Ectodermal cell (in vitro differentiated cells): Measurements from ENCODE around the gene DACH1.

Source experiments
- H3K27ac ChIP-seq: 2 replicates; pipeline ENCODE4 v1.7.0; 2013; ENCODE audit warnings: mild to moderate bottlenecking, low read depth, low read length; ENCODE audit not compliant: insufficient read depth, poor library complexity, severe bottlenecking
- H3K27me3 ChIP-seq: 2 replicates; pipeline ENCODE4 v1.7.0; 2013; ENCODE audit warnings: mild to moderate bottlenecking, low read length; ENCODE audit not compliant: insufficient read depth, control insufficient read depth, poor library complexity, severe bottlenecking
- H3K36me3 ChIP-seq: one replicate; pipeline ENCODE4 v1.7.0; 2013; ENCODE audit warnings: low read length; ENCODE audit not compliant: control insufficient read depth, insufficient read depth
- H3K4me1 ChIP-seq: one replicate; pipeline ENCODE4 v1.7.0; 2013; ENCODE audit warnings: low read length; ENCODE audit not compliant: control insufficient read depth, insufficient read depth
- H3K4me3 ChIP-seq: 2 replicates; pipeline ENCODE4 v1.7.0; 2013; ENCODE audit warnings: low read depth, low read length, control low read depth; ENCODE audit not compliant: insufficient read depth
- H3K9me3 ChIP-seq: 2 replicates; pipeline ENCODE4 v1.7.0; 2013; ENCODE audit warnings: mild to moderate bottlenecking, low read length, moderate library complexity; ENCODE audit not compliant: control insufficient read depth
- WGBS, 2 experiments: methylation state at CpG; one replicate each; pipeline ENCODE4 v1.1.7; 2013; ENCODE audit warnings: missing lambda C conversion rate in 2 of 2; 5-methylcytosine and 5-hydroxymethylcytosine counted together

Gene DACH1

DNA sequence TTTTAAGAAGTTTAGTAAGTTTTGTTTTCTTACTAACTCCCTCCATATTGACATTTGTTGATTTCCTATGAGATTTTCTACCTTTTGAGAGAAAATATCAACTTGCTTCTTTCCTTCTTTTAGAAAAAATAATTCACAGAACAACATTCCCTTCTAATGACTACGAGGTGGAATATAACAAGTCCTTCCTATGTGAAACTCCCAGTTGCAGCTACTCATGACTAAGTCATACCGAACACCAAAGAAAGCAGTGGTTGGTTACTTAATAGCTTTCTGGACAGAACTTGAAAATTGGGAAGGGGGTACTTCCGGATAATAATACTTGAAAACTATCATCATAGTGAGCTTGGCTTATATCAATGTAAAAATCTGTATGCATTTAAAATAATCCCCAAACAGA is 144.8 kb downstream of the DACH1 start:
- Histone ChIP-seq H3K4me1 (peaks cover 4% of the 10 kb centered on the region), H3K9me3 (no peaks in the 10 kb centered on the region), H3K27ac (no peak overlapping the region), H3K4me3 (no peak overlapping the region), H3K36me3 (no peaks in the 10 kb centered on the region), H3K27me3 (no peaks in the 10 kb centered on the region)
- WGBS, 2 experiments = 94 to 96% methylated on average over 2 of the region's 3 CpGs

DNA sequence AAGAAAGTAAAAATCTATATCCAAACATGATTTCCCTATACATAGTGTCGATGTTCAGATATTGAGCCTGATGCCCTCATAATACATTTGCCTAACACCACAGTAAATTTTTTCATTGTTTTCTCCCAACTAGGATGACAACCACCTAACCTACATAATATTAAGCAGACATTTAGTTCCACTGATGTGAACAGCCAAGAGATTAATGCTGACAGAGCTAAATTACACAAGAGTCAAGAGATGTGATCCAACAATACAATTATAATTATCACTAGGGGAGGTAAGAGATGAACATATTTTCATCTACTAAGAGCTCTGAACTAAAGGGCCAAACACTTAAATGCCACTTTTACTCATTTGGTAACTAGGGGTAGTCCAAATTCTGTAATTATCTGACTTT is 145.9 kb downstream of the DACH1 start:
- Histone ChIP-seq H3K36me3 (no peaks in the 10 kb centered on the region), H3K9me3 (no peaks in the 10 kb centered on the region), H3K4me1 (no peaks in the 10 kb centered on the region), H3K4me3 (no peak overlapping the region), H3K27ac (no peak overlapping the region), H3K27me3 (no peaks in the 10 kb centered on the region)
- 89 to 94% methylated on average over 1 of the region's 1 CpG for WGBS, 2 experiments

DNA sequence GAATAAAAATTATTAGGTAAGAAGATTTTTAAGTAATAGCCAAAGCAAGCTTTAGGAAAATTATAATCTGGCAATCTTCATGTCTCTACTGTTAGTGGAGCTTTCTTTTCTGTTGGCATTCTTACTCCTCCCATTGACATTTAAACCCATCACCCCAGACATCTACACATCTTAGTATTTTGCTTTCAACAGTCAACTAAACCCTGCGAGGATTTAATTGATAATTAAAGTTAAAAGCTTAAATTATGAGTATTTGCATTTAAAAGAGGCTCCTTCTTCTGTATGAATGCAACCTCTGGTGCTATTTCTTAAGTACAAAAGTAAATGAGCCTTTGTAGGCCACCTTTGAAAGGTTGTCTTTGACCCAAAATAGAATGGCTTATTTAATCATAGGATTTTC is 148.1 kb downstream of the DACH1 start:
- no peak overlapping the region for H3K4me3 ChIP-seq
- no peaks in the 10 kb centered on the region for H3K4me1 ChIP-seq
- H3K36me3 ChIP-seq = no peaks in the 10 kb centered on the region
- no CpG with 5 or more reads among the region's 1 CpG for WGBS, 2 experiments
- no peak overlapping the region for H3K27ac ChIP-seq
- no peaks in the 10 kb centered on the region for H3K9me3 ChIP-seq
- H3K27me3 ChIP-seq = no peaks in the 10 kb centered on the region

DNA sequence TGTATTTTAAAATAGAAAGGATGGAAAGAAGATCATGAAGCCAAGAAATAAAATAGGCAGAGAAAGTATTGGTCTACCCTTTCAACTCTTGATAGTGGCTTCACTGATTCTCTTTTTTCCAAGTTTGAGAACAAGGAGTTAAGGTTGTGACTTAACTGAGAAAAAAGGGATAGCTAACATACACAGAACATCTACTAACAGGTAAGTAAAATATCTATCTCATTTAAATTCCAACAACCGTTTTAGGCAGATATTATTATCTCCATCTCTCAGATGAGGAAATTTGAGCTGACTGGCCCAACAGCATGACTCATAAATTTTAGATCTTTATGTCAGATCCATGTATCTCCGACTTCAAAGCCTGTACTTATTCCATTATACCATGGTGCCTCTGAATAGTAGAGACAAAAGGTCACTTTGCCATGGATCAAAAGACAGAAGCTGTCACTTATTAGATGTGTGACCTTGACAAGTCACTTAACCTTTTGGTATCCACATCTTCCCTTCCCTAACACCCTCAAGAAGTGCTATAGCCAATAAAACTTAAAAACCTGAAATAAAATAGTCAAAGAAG is 152.1 kb downstream of the DACH1 start:
- H3K27ac ChIP-seq = no peak overlapping the region
- no peaks in the 10 kb centered on the region for H3K4me1 ChIP-seq
- H3K27me3 ChIP-seq = no peaks in the 10 kb centered on the region
- H3K4me3 ChIP-seq = no peak overlapping the region
- no peaks in the 10 kb centered on the region for H3K9me3 ChIP-seq
- H3K36me3 ChIP-seq = no peaks in the 10 kb centered on the region
- 91 to 92% methylated on average over 2 of the region's 2 CpGs for WGBS, 2 experiments

DNA sequence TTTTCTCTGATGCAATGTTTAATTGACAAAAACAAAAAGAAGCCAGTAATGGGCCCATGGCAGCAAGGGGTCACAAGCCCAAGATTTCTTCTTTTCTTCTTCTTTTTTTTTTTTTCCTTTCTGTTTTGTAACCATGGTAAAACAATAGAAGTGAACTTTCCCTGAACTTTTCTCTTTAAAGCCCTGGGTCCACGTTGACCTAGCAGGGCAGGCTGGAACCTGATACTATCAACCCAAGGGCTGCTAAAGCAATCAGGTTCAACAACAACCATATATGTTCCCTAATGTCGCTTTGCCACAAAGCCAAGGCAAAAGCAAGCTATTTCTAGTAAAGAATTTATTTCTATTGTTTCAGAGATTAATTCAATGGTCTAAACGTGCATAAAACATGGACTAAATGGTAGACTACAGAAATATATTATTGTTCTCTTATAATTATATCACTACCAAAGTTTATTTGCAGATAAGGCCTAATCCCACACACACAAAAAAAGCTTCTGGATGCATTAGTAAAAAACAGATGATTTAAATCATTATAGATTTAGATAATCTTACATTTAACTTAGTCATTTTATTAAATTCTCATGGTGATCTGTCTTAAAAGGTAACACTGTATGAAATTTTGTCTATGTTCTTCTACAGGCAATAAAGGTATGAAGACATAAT is 153.9 kb downstream of the DACH1 start:
- no peaks in the 10 kb centered on the region for H3K36me3 ChIP-seq
- no peak overlapping the region for H3K27ac ChIP-seq
- no peaks in the 10 kb centered on the region for H3K9me3 ChIP-seq
- H3K4me3 ChIP-seq = no peak overlapping the region
- no peaks in the 10 kb centered on the region for H3K4me1 ChIP-seq
- 14 to 34% methylated on average over 1 to 2 of the region's 3 CpGs for WGBS, 2 experiments
- H3K27me3 ChIP-seq = no peaks in the 10 kb centered on the region

DNA sequence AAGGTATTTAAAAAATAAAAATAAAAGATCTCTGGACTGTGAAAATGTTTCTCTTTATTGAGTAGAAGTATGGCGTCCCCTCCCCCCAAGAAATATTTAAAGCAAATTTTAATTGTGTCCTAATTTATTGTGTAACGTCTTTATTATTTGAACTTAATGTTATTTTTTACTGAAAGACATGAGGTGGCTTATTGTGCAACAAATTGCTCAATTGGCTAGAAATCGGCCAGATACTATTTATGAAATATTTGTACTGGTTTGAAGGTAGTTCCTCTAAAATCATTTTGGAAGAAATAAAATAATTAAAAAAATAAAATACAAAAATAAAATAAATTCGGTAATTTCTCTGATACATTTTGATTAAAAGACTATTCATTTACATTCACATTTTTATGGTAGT is 162.3 kb downstream of the DACH1 start:
- Histone ChIP-seq H3K27me3 (no peaks in the 10 kb centered on the region), H3K27ac (no peak overlapping the region), H3K9me3 (no peaks in the 10 kb centered on the region), H3K36me3 (no peaks in the 10 kb centered on the region), H3K4me3 (no peak overlapping the region), H3K4me1 (no peaks in the 10 kb centered on the region)
- WGBS, 2 experiments = 87 to 94% methylated on average over 2 to 3 of the region's 4 CpGs

DNA sequence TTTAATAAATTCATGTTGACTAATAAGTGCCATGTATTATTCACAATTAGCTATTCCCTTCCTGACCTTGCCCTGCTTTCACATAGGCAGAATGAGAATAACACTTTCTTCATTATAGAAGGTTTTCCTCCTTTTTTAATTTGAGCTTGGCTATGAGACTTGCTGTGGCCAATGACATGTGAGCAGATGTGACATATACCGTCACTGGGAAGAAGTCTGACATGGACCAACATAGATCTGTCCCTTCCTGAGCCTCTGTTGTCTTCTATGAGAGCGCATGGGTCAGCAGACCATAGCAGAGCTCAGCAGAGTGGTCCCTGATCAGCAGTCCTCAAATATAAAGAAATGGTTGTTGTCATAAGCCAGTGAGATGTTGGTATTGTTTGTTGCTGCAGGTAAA is 163.9 kb downstream of the DACH1 start:
- Histone ChIP-seq H3K27me3 (no peaks in the 10 kb centered on the region), H3K9me3 (no peaks in the 10 kb centered on the region), H3K4me1 (no peaks in the 10 kb centered on the region), H3K27ac (no peak overlapping the region), H3K36me3 (no peaks in the 10 kb centered on the region), H3K4me3 (no peak overlapping the region)
- 96 to 100% methylated on average over 2 of the region's 2 CpGs for WGBS, 2 experiments

DNA sequence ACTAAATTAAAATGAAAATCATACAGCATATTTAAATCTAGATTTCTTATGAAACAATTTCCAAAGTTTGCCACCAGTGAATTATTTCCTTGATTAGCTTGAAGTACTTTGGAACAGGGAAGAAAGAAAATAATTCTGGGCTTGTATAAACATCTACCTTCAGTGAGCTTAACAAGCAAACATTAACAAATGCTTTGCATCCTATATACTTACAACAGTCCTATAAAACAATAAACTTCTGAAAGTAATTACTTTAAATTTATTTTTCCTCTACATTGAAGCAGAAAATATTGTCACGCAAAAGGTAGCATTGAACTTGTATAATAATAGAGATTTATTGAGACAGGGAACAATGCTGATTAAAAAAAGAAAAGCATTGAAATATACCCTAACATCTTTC is 164.8 kb downstream of the DACH1 start:
- H3K4me1 ChIP-seq = no peaks in the 10 kb centered on the region
- WGBS, 2 experiments = no CpG with 5 or more reads among the region's 1 CpG
- H3K36me3 ChIP-seq = no peaks in the 10 kb centered on the region
- H3K27me3 ChIP-seq = no peaks in the 10 kb centered on the region
- no peak overlapping the region for H3K4me3 ChIP-seq
- H3K9me3 ChIP-seq = no peaks in the 10 kb centered on the region
- H3K27ac ChIP-seq = no peak overlapping the region

DNA sequence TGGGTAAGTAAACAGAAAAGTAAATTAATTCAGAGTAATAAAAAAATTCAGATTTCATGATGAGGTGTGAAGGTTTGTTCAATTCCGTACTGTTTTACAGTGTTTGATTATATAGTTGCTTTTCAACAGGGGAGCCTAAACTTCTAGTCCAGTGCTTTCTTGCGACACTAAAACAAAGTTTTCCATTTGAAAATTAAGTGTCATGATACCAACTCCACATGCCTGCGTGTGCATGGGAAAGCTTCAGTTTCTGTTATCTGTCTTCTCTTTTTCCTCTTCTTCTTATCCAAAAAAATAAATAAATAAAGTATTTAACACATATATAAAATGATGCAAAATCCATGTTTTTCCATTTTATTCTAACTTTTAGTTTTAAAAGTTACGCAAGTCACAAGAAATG is 165.3 kb downstream of the DACH1 start:
- H3K4me1 ChIP-seq = no peaks in the 10 kb centered on the region
- WGBS, 2 experiments = 98 to 100% methylated on average over 4 of the region's 4 CpGs
- no peaks in the 10 kb centered on the region for H3K36me3 ChIP-seq
- H3K9me3 ChIP-seq = no peaks in the 10 kb centered on the region
- no peak overlapping the region for H3K27ac ChIP-seq
- no peaks in the 10 kb centered on the region for H3K27me3 ChIP-seq
- H3K4me3 ChIP-seq = no peak overlapping the region

DNA sequence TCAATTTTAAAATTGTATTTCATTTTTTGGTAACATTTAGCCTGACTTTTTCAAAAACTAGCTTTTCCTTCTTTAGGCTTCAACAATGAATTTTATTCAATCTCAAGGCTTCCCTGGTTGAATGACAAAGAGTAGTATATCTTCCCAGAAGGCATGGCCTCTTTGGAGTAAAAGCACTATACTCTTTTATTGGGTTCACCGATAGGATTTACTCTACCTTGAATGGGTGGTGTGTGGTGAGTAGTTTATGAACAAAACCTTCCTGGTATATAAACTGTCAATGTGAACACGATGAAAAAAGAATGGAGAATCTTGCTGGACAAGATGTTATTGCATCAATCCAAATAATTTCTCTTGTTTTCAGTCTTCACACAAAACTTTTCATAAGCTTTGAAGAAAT is 167.7 kb downstream of the DACH1 start:
- WGBS, 2 experiments = 90 to 94% methylated on average over 1 to 2 of the region's 2 CpGs

More for the DNA sequence above, 167.7 kb downstream of the DACH1 start:
- H3K4me3 ChIP-seq = no peak overlapping the region
- H3K27me3 ChIP-seq = no peaks in the 10 kb centered on the region
- H3K27ac ChIP-seq = no peak overlapping the region
- H3K4me1 ChIP-seq = no peaks in the 10 kb centered on the region
- no peaks in the 10 kb centered on the region for H3K36me3 ChIP-seq
- H3K9me3 ChIP-seq = no peaks in the 10 kb centered on the region
